Neural cell (in vitro differentiated cells): Measurements from ENCODE around the gene PAX2. TPM values are rescaled to one million over a fixed set of nuclear protein-coding genes. Genes with fewer than 3 reads are reported as not detected.

Experiments
- H2AFZ ChIP-seq: fragments of 200-600, 300-800 bp; sonication (generic), shearing (Covaris generic); 2 replicates; pipeline ENCODE4 v1.6.0; 2014; ENCODE audit warnings: low read depth, mild to moderate bottlenecking, antibody characterized with exemption, low read length, moderate library complexity
- H3F3A ChIP-seq: fragments of 200-600 bp; shearing (Covaris generic); 2 replicates; pipeline ENCODE4 v1.6.1; 2016; ENCODE audit warnings: mild to moderate bottlenecking, moderate library complexity, mixed read lengths, antibody characterized with exemption, low read length; ENCODE audit not compliant: insufficient read depth, poor library complexity, severe bottlenecking
- H3K27ac ChIP-seq: fragments of 200-600, 300-800 bp; sonication (generic), shearing (Covaris generic); 2 replicates; pipeline ENCODE4 v1.5.1; 2014; ENCODE audit warnings: mild to moderate bottlenecking, low read length, moderate library complexity
- H3K27me3 ChIP-seq: fragments of 300-800, 200-600 bp; sonication (generic), shearing (Covaris generic); 2 replicates; pipeline ENCODE4 v1.6.0; 2014; ENCODE audit warnings: mild to moderate bottlenecking, low read depth, low read length, moderate library complexity; ENCODE audit not compliant: insufficient read depth
- H3K36me3 ChIP-seq: fragments of 300-800, 200-600 bp; sonication (generic), shearing (Covaris generic); 2 replicates; pipeline ENCODE4 v1.5.1; 2014; ENCODE audit warnings: mild to moderate bottlenecking, antibody characterized with exemption, low read length, moderate library complexity; ENCODE audit not compliant: insufficient read depth
- H3K4me2 ChIP-seq: fragments of 300-800, 200-600 bp; sonication (generic), shearing (Covaris generic); 2 replicates; pipeline ENCODE4 v1.6.0; 2014; ENCODE audit warnings: mild to moderate bottlenecking, low read length
- H3K4me3 ChIP-seq: fragments of 300-800, 200-600 bp; sonication (generic), shearing (Covaris generic); 2 replicates; pipeline ENCODE4 v1.5.1; 2014; ENCODE audit warnings: mild to moderate bottlenecking, low read length, moderate library complexity
- H3K79me2 ChIP-seq: fragments of 200-600 bp; shearing (Covaris generic); replicated peaks from 2 replicates; pipeline ENCODE4 v1.6.0; 2014; ENCODE audit warnings: mild to moderate bottlenecking, low read length, moderate library complexity; ENCODE audit not compliant: insufficient read depth
- H3K9ac ChIP-seq: fragments of 300-800, 200-600 bp; sonication (generic), shearing (Covaris generic); 2 replicates; pipeline ENCODE4 v1.6.1; 2016; ENCODE audit warnings: mild to moderate bottlenecking, low read length, mixed read lengths
- H3K9me2 ChIP-seq: fragments of 200-600 bp; shearing (Covaris generic); 2 replicates; pipeline ENCODE4 v1.6.1; 2016; ENCODE audit warnings: mild to moderate bottlenecking, low read length, mixed read lengths; ENCODE audit not compliant: insufficient read depth
- H3K9me3 ChIP-seq: fragments of 200-600, 300-800 bp; sonication (generic), shearing (Covaris generic); 2 replicates; pipeline ENCODE4 v1.6.1; 2016; ENCODE audit warnings: mild to moderate bottlenecking, mixed run types, low read length, moderate library complexity, mixed read lengths
- H4K20me1 ChIP-seq: fragments of 200-600 bp; shearing (Covaris generic); 2 replicates; pipeline ENCODE4 v1.6.1; 2016; ENCODE audit warnings: mild to moderate bottlenecking, mixed run types; ENCODE audit not compliant: insufficient read depth
- CTCF ChIP-seq: fragments of 450-650 bp; IDR thresholded peaks from 2 replicates; pipeline ENCODE4 v1.5.1; 2014; ENCODE audit warnings: antibody characterized with exemption, mild to moderate bottlenecking, moderate library complexity; ENCODE audit not compliant: poor library complexity, severe bottlenecking
- EP300 ChIP-seq: fragments of 450-650 bp; conservative IDR thresholded peaks from 2 replicates; pipeline ENCODE4 v1.6.1; 2014; ENCODE audit warnings: antibody characterized with exemption, mild to moderate bottlenecking, moderate library complexity; ENCODE audit not compliant: poor library complexity, severe bottlenecking
- EZH2 ChIP-seq: fragments of 200-600, 300-800 bp; shearing (Covaris generic), sonication (generic); IDR thresholded peaks from 2 replicates; pipeline ENCODE4 v1.6.1; 2014; ENCODE audit warnings: antibody characterized with exemption, low read length, borderline replicate concordance, mild to moderate bottlenecking; ENCODE audit not compliant: insufficient read depth, poor library complexity, severe bottlenecking
- MXI1 ChIP-seq: fragments of 450-650 bp; conservative IDR thresholded peaks from 2 replicates; pipeline ENCODE4 v1.6.1; 2014; ENCODE audit warnings: antibody characterized with exemption, mild to moderate bottlenecking; ENCODE audit not compliant: poor library complexity, severe bottlenecking
- POLR2AphosphoS5 ChIP-seq: IDR thresholded peaks from 2 replicates; pipeline ENCODE4 v1.6.1; 2012
- RAD21 ChIP-seq: fragments of 450-650 bp; conservative IDR thresholded peaks from 2 replicates; pipeline ENCODE4 v1.6.1; 2014; ENCODE audit warnings: antibody characterized with exemption, mild to moderate bottlenecking, moderate library complexity
- REST ChIP-seq: IDR thresholded peaks from 2 replicates; pipeline ENCODE4 v1.6.1; 2012; ENCODE audit warnings: borderline replicate concordance
- SMC3 ChIP-seq: fragments of 450-650 bp; conservative IDR thresholded peaks from 2 replicates; pipeline ENCODE4 v1.6.1; 2014; ENCODE audit warnings: antibody characterized with exemption, mild to moderate bottlenecking, moderate library complexity; ENCODE audit not compliant: poor library complexity
- TAF1 ChIP-seq: IDR thresholded peaks from 2 replicates; pipeline ENCODE4 v1.6.1; 2012; ENCODE audit warnings: low read depth
- polyA plus RNA-seq: library from polyadenylated mRNA; depleted of rRNA; stranded (reverse); fragments of >200 nt; gene quantifications from 2 replicates; pipeline ENCODE4 v1.2.3, GENCODE V29; 2014

The PAX2 gene
- polyA plus RNA-seq, 1 donor from 2014 or later = not detected

- no peak overlapping the region for H2AFZ ChIP-seq
- no peaks in the 10 kb centered on the region for H3K79me2 ChIP-seq
- no peak overlapping the region for H3K4me2 ChIP-seq
- H3K9me2 ChIP-seq = no peaks in the 10 kb centered on the region
- TF ChIP-seq EZH2 = peak; percentile 6
- TF ChIP-seq RAD21 = no peak
- H4K20me1 ChIP-seq = no peaks in the 10 kb centered on the region
- H3K27ac ChIP-seq = no peak overlapping the region
- H3F3A ChIP-seq = no peaks in the 10 kb centered on the region
- H3K4me3 ChIP-seq = no peak overlapping the region
- H3K9ac ChIP-seq = no peak overlapping the region
- peaks cover 99% of the 10 kb centered on the region for H3K27me3 ChIP-seq
- no peaks in the 10 kb centered on the region for H3K36me3 ChIP-seq
- no peaks in the 10 kb centered on the region for H3K9me3 ChIP-seq
Measured at GRCh38 chr10:100715445-100716385, 29.7 kb upstream of the PAX2 start.

- TF ChIP-seq REST (no peak), SMC3 (no peak), MXI1 (no peak), TAF1 (no peak), EZH2 (no peak), POLR2AphosphoS5 (no peak), CTCF (no peak), EP300 (no peak), RAD21 (no peak)
- H3K79me2 ChIP-seq = no peaks in the 10 kb centered on the region
Measured at GRCh38 chr10:100717166-100717565, 28.2 kb upstream of the PAX2 start.

More at GRCh38 chr10:100717166-100717565, 28.2 kb upstream of the PAX2 start:
- H4K20me1 ChIP-seq = no peaks in the 10 kb centered on the region
- H3K4me2 ChIP-seq = no peak overlapping the region
- no peaks in the 10 kb centered on the region for H3K9me2 ChIP-seq
- no peak overlapping the region for H3K4me3 ChIP-seq
- no peak overlapping the region for H2AFZ ChIP-seq
- no peaks in the 10 kb centered on the region for H3K9me3 ChIP-seq
- H3K27ac ChIP-seq = no peak overlapping the region
- H3F3A ChIP-seq = no peaks in the 10 kb centered on the region
- peaks cover 98% of the 10 kb centered on the region for H3K27me3 ChIP-seq
- no peaks in the 10 kb centered on the region for H3K36me3 ChIP-seq
- no peak overlapping the region for H3K9ac ChIP-seq
